Heart right ventricle (tissue), 16 donors: Measurements from ENCODE around the gene MRPL18. TPM values are rescaled to one million over a fixed set of nuclear protein-coding genes. Genes with fewer than 3 reads are reported as not detected.

Experiments used
- ATAC-seq, 8 donors: fragments of 200-7000 bp; cut with Tn5 transposase; one replicate each; pipeline ENCODE4 v1.9.1; 2020; ENCODE audit warnings: mild to moderate bottlenecking in 8 of 8, moderate library complexity in 8 of 8, moderate number of reproducible peaks in 1 of 8
- DNase-seq, 2 donors: peaks; one replicate each; pipeline ENCODE4 v3.0.0-alpha.2; 2020
- H3K27ac ChIP-seq, 10 donors: fragments of 200-600 bp; sonication (generic) in 2 of 10; one replicate each; pipeline versions ENCODE4 v1.5.0 to v1.8.0; 2020 to 2022; ENCODE audit warnings: mild to moderate bottlenecking in 3 of 10
- H3K27me3 ChIP-seq, 7 donors: fragments of 200-600 bp; one replicate each; pipeline ENCODE4 v1.8.0; 2021 to 2022; ENCODE audit warnings: mild to moderate bottlenecking in 2 of 7
- H3K36me3 ChIP-seq, 9 donors: fragments of 200-600 bp; sonication (generic) in 1 of 9; one replicate each; pipeline versions ENCODE4 v1.5.0 to v1.8.0; 2020 to 2022; ENCODE audit warnings: mild to moderate bottlenecking in 2 of 9
- H3K4me1 ChIP-seq, 9 donors: fragments of 200-600 bp; sonication (generic) in 1 of 9; one replicate each; pipeline versions ENCODE4 v1.5.0 to v1.8.0; 2020 to 2022; ENCODE audit warnings: mild to moderate bottlenecking in 4 of 9
- H3K4me3 ChIP-seq, 10 donors: fragments of 200-600 bp; sonication (generic) in 2 of 10; one replicate each; pipeline versions ENCODE4 v1.5.0 to v1.8.0; 2020 to 2022; ENCODE audit warnings: mild to moderate bottlenecking in 7 of 10, moderate library complexity in 2 of 10
- H3K9me3 ChIP-seq, 11 donors: fragments of 200-600 bp in 10 of 11; sonication (generic) in 2 of 11; one replicate each; pipeline versions ENCODE4 v1.5.0 to v1.8.0; 2013 to 2022; ENCODE audit warnings: mild to moderate bottlenecking in 2 of 11, control low read depth in 1 of 11, moderate library complexity in 1 of 11
- WGBS, 2 donors: extraction: QIAGEN DNeasy Blood & Tissue Kit; methylation state at CpG; one replicate each; pipeline ENCODE4 v1.1.7; 2013; ENCODE audit warnings: inconsistent platforms in 1 of 2; 5-methylcytosine and 5-hydroxymethylcytosine counted together
- intact Hi-C, 10 donors: fragments of 100-400 bp; cut with DNase I; formaldehyde crosslinking; loops; one replicate each; pipeline versions ENCODE4 v1.11.1 to v1.14.2; 2022
- polyA plus RNA-seq, 2 donors: library from polyadenylated mRNA; stranded (reverse); fragments of 200-250 nt; gene quantifications; one replicate each; pipeline ENCODE4 v1.2.3, GENCODE V29; 2013
- total RNA-seq, 10 donors: library from RNA; stranded (reverse); fragmentation: NEBNext Ultra II Directional in 3 of 10; extraction: Animal tissue kit (Norgen Biotek cat#: 25700) in 3 of 10; gene quantifications; one replicate each; pipeline versions ENCODE4 v1.2.1 to v1.2.4, GENCODE V29; 2021 to 2023
- TF ChIP-seq, protein P1 (sequence below), 9 donors: fragments of 200-600 bp; sonication (generic) in 2 of 9; IDR thresholded peaks; one replicate each; pipeline versions ENCODE4 v1.5.0 to v1.8.0; 2021 to 2022; ENCODE audit warnings: antibody characterized with exemption in 9 of 9, mild to moderate bottlenecking in 5 of 9, moderate library complexity in 1 of 9
- donor health status: Arrhythmogenic right ventricular cardiomyopathy.
- donor health status: ischemic (EF 13 %, LVEDD 7.1; RV severe dilation, severe dysfunction).
- donor health status: healthy with polysubstance abuse.
- donor health status: DM: no; HTN: yes; CAD: no.
- donor health status: DM: no; HTN: no; CAD: no.
- donor health status: ischemic (EF 25% LVEDD 6.9; RV normal size, moderate dysfunction).
- donor health status: ischemic (EF 25% LVEDD 5.7; RV mildly dilated, moderate dysfunction).
- donor health status: healthy.
- donor health status: DM: yes; HTN: yes; CAD: no.
- donor health status: Ischemic cardiomyopathy.
- donor health status: ischemic (EF 35%, LVEDD 5.7; RV mildly dilated, moderate dysfunction).
- donor health status: nonischemic (EF 11% LVEDD 7.7; RV severe dilation, severe dysfunction).
- donor health status: DM: yes; HTN: yes; CAD: no.
- donor health status: PGD.
- donor health status: ischemic (EF 29% LVEDD 5.4; RV normal size, mild dysfunction).
- donor health status: nonischemic (EF 23%, LVEDD 6.1; RV moderate dilation, normal function).

Gene MRPL18
- total and polyA plus RNA-seq, 12 donors = 53.9 to 131 (median 59.8) TPM

DNA sequence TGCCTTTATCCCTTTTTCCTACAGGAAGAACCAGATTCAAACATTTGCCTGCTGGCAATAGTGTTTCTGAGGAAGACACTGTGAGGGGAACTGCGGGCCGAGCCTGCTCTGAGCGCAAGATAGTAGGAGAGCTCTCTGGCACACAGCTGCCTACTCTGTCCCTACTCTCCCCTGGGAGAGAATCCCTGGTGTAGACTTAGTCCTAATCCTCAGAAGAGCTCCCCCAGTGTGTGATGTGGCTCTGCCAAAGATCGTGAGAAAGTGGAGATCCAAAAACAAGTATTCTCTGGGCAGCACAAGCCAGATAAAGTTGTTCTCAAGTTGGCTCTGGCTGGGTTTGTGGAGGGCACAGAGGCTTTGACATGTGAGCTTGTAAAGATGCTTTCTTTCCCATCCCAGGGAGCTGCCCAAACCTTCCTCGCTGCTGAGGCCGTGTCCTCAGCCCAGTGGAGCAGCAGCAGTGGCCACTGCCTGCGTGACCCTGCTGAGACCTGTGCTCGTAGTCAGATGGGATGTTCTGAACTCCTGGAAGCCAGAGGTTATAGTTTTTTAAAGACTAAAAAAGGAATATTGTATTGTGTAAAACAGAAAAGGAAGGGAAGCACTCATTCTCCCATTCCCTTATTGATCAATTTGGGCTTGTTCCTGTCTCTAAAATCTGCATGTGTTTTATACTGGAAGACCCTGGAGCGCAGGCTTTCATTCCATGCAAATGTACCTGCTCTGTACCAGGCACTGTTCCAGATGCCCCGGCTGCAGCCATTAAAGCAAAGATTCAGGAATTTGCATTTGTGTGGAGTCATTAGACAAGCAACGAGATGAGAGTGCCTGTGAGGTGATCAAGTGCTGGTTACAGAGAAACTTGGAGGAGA, 40.5 kb downstream of the MRPL18 start:
- H3K9me3 ChIP-seq = no peaks in the 10 kb centered on the region
- H3K27me3 ChIP-seq = peaks cover 0 to 4% (median 0%) of the 10 kb centered on the region in 7 donors
- ATAC-seq (peak in 1 of 8 donors; percentile 14), DNase-seq (no peak)
- H3K4me1 ChIP-seq = peaks cover 0 to 26% (median 7%) of the 10 kb centered on the region in 9 donors
- TF ChIP-seq, protein P1, sequence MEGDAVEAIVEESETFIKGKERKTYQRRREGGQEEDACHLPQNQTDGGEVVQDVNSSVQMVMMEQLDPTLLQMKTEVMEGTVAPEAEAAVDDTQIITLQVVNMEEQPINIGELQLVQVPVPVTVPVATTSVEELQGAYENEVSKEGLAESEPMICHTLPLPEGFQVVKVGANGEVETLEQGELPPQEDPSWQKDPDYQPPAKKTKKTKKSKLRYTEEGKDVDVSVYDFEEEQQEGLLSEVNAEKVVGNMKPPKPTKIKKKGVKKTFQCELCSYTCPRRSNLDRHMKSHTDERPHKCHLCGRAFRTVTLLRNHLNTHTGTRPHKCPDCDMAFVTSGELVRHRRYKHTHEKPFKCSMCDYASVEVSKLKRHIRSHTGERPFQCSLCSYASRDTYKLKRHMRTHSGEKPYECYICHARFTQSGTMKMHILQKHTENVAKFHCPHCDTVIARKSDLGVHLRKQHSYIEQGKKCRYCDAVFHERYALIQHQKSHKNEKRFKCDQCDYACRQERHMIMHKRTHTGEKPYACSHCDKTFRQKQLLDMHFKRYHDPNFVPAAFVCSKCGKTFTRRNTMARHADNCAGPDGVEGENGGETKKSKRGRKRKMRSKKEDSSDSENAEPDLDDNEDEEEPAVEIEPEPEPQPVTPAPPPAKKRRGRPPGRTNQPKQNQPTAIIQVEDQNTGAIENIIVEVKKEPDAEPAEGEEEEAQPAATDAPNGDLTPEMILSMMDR (IDR thresholded peaks at IDR 0.05) = no peak
- no peaks in the 10 kb centered on the region for H3K36me3 ChIP-seq
- 64 to 71% methylated on average over 11 of the region's 11 CpGs for WGBS, 2 donors
- intact Hi-C loops = no loop called here
- H3K27ac ChIP-seq = no peak overlapping the region
- H3K4me3 ChIP-seq = no peak overlapping the region

DNA sequence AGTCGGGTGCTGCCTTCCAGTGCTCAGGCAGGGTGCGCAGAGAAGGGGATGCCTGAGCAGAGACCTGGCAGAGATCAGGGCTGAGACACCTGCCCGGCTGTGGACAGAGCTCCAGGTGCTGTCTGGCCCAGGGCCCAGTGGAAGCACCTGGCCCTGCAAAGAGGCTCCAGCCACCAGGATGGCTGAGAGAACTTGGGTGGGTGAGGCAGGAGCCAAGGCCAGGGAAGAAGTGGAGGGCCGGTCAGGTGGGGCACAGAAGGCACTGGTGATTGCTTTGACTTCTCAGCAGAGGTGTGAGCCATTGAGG, 41.1 kb downstream of the MRPL18 start:
- intact Hi-C loops = no loop called here
- Histone ChIP-seq H3K27ac (no peak overlapping the region), H3K4me1 (peaks cover 0 to 32% (median 13%) of the 10 kb centered on the region in 9 donors), H3K36me3 (no peaks in the 10 kb centered on the region), H3K4me3 (no peak overlapping the region), H3K9me3 (no peaks in the 10 kb centered on the region), H3K27me3 (peaks cover 0 to 4% (median 0%) of the 10 kb centered on the region in 7 donors)
- TF ChIP-seq, protein P1 (IDR thresholded peaks at IDR 0.05) = no peak
- DNase-seq (no peak), ATAC-seq (no peak)
- WGBS, 2 donors = 86 to 95% methylated on average over 4 of the region's 4 CpGs

DNA sequence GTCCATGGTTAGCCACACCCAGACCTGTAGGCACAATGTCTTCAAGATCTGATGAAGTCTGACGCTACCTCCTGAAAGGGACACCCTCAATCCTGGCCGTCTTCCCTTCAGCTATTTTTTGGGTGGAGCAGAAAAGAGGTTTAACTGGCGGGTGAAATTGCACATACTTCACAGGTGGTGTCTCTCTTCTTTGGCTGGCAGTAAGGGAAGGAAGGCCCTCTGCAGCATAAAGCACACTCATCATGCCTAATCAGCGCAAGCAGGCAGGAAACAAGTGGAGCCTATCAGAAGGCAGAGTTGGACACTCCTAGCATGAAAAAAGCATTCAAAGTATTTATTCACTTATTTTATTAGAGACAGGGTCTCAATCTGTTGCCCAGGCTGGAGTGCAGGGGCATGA, 42.7 kb downstream of the MRPL18 start:
- TF ChIP-seq, protein P1 (IDR thresholded peaks at IDR 0.05) = no peak
- H3K4me1 ChIP-seq = peaks cover 0 to 44% (median 13%) of the 10 kb centered on the region in 9 donors
- no peak overlapping the region for H3K4me3 ChIP-seq
- H3K36me3 ChIP-seq = no peaks in the 10 kb centered on the region
- 77 to 80% methylated on average over 4 of the region's 4 CpGs for WGBS, 2 donors
- no peak for DNase-seq
- peak overlapping the region in 1 of 10 donors; percentile 28 for H3K27ac ChIP-seq
- H3K27me3 ChIP-seq = peaks cover 0 to 4% (median 0%) of the 10 kb centered on the region in 7 donors
- H3K9me3 ChIP-seq = no peaks in the 10 kb centered on the region
- intact Hi-C loops = no loop called here
- no peak for ATAC-seq

DNA sequence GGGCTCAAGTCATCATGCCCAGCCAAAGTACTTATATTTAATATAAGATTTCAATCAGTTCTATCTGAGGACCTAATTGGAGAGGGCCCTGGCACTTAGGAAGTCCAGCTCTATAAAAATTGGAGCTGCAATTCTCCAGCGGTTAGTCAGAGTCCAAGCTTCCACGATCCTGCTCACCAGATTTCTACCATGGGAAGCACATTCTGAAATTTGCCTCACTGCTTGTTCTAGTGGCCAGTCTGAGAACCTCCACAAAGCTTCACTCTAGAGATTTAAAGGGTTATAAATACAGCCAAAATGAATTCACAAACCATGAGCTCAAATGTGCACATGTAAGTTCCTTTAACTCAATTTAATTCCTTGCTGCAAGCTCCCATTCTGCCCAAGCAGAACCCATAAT, 43.3 kb downstream of the MRPL18 start:
- intact Hi-C loops = no loop called here
- DNase-seq (no peak), ATAC-seq (no peak)
- Histone ChIP-seq H3K9me3 (no peaks in the 10 kb centered on the region), H3K27ac (peak overlapping the region in 1 of 10 donors; percentile 28), H3K4me1 (peaks cover 0 to 44% (median 13%) of the 10 kb centered on the region in 9 donors), H3K36me3 (no peaks in the 10 kb centered on the region), H3K4me3 (no peak overlapping the region), H3K27me3 (peaks cover 0 to 4% (median 0%) of the 10 kb centered on the region in 7 donors)
- 65 to 69% methylated on average over 2 of the region's 2 CpGs for WGBS, 2 donors
- TF ChIP-seq, protein P1 (IDR thresholded peaks at IDR 0.05) = peak in 1 of 9 donors; percentile 15
